Stimulated activated CD4-positive, alpha-beta T cell treated with anti-CD3 and anti-CD28 coated beads, Interleukin-12 subunit alpha, Interleukin-12 subunit beta, amount 100 ng/mL, for 4 hours (primary cell): Measurements from ENCODE around the gene CMPK2.
"Not testable (repeated sequence)": the region's sequence is repeated elsewhere in the genome, so short reads cannot be mapped to it uniquely, and the experiment has no call there.

Experiments used
- DNase-seq: peaks from one replicate; pipeline ENCODE4 v3.0.0-alpha.2; 2020

The CMPK2 gene

DNA sequence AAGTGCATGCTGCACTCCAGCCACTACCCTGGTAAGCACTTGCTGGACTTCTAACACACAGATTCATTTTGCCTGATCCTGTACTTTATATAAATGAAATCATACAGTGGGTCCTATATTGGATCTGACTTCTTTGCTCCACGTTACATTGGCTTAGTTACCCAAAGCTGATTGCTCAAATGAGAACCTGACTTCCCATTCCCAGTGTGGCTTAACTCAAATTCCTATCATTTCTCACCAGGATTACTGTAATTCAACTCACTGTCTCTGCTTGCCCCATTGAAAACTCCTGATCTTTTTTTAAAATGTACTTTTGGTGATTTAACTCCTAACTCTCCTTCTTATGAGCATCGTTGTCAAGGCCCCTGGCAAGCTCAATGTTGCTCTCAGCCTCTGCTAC, 13.3 kb upstream of the CMPK2 start:
- DNase-seq, result no peak

DNA sequence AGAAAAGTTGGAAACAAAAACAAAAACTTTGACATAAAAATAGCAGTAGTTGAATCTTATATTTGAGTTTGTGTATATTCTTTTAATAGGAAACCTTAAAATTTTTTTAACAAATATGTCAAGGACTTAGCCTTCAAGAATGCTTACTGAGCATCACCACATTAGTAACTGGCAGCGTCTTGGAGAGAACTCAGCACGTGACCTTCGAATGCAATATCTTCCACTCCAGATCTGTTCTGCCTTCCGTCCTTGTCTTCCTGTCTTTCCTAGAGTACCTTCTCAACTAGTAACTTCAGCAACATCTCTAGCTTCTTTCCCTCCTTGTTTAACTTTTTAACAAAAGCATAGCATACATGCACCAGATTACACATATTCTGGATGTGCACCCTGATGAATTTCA, 12.8 kb upstream of the CMPK2 start:
- DNase-seq, result no peak

DNA sequence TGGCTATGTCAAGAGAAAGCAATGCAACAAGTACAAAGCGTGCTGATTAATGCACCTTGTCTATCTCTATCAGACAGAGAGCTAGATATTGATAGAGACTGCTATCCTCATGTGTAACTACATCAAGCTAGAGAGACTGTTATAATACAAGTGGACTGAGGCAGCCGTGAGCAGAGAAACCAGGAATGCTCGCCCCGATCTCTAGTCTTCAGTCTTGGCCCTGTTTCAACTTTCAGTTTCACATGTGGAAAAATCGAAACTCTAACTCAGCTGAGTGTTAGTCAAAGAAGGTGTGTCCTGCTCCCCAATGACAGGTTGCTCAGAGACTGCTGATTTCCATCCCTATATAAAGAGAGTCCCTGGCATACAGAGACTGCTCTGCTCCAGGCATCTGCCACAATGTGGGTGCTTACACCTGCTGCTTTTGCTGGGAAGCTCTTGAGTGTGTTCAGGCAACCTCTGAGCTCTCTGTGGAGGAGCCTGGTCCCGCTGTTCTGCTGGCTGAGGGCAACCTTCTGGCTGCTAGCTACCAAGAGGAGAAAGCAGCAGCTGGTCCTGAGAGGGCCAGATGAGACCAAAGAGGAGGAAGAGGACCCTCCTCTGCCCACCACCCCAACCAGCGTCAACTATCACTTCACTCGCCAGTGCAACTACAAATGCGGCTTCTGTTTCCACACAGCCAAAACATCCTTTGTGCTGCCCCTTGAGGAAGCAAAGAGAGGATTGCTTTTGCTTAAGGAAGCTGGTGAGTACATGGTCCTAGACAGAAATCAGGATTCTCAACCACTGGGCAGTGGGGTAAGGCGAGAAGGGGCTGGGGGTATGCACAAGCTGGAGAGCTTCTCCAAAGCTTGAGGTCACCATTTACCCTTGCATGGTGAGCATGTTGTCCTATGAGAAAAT, 11.9 kb upstream of the CMPK2 start, which contains the start of gene RSAD2:
Gene RSAD2 (plus strand): TSS at position 376 of the 903 bp plus-strand sequence. CDS start 24 bp downstream, at position 400.
- DNase-seq, result no peak

GRCh38 chr2:6876309-6876708, 10.6 kb upstream of the CMPK2 start:
- no peak for DNase-seq

DNA sequence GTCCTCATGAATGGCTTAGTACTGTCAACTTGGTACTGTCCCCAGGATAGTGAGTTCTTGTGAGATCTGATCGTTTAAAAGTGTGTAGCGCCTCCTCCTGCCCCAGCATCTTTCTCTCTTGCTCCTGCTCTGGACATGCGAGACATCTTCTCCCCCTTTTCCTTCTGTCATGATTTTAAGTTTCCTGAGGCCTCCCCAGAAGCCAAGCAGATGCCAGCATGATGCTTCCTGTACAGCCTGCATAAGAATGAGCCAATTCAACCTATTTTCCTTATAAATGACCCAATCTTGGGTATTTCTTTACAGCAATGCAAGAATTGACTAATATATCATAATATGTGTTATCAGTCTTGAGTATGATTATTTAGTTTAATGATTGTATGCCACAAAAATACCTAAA, 8.3 kb upstream of the CMPK2 start:
- DNase-seq, result no peak

GRCh38 chr2:6872394-6872793, 6.7 kb upstream of the CMPK2 start:
- DNase-seq, result no peak

DNA sequence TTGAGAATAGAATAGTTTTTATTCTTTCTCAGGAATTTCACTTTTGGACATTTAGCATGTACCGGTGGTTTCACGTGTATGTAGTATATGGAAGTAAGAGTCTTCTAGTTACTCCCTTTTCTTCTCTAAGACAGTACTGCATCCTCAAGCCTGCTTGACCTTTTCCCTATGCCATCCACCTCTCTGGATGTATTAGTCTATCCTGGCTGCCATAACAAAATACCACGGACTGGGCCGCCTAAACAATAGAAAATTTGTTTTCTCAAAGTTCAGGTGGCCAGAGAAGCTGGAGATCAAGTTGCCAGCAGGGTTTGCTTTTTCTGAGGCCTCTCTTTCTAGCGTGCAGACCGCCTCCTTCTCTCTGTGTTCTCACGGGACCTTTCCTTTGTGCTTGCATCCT, 1.3 kb upstream of the CMPK2 start:
- DNase-seq, result no peak

- DNase-seq, result peak; percentile 31
These were observed 566 bp upstream of the CMPK2 start for GRCh38 chr2:6866275-6866671.

DNA sequence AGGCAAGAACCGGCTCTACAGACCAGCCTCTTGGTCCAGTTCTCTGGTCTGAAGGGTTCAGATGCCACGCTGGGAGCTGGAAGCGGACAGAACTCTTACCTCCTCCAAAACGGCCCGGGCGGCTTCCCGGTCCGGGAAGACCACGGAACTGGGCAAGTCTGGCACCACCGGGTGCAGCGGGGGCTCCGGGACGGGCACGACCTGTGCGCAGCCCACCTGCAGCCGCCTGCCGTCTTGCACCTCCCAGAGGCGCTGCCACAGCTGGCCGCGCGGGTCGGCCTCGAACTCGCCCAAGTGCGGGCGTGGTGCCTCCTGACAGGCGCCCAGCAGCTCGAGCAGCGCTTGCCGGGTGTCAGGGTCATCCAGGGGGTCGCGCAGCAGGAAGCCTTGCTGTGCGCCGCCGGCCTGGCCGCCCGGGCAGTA, 773 bp downstream of the CMPK2 start:
- DNase-seq, result no peak

DNA sequence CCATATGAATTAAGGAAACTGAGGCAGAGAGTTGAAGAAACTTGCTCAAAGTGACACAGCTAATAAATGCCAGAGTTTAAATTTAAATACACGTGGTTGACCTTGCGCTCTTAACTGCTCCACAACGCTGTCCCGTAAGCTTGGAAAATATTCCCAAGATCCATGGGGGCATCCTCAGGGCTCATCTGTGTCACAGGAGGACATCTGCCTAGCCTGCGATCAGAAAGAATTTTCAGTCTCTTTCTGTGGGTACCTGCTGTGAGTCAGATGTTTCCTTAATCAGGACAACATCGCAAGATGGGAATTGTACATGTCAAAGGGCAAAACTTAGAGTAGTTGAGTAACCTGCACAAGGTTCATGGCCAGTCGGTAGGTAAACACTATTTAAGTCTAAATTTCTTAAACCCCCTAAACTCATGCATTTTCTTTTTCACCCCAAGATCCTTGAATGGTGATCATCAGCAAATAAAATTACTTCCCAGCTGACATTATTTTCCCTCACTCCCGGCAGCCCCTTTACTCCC, 1.4 kb downstream of the CMPK2 start:
- DNase-seq, result no peak

DNA sequence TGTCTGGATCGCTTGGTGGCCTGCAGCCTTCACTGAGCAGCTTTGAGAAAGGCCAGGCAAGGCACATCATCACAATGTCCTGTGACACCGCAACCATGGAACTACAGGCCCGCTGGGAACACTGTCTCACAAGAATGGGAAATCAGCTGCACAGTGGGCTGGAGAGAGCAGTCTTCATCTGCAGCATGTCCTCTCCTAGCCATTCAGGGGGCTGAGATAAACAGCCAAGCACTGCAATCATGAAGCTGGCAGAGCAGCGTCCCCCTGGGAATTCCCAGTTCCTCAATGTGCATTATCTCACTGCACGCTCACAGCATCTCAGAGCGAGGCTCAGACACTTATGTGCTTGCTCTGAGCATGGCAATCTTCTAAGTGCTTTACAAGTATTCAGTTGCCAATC, 1.9 kb downstream of the CMPK2 start:
- DNase-seq, result no peak

DNA sequence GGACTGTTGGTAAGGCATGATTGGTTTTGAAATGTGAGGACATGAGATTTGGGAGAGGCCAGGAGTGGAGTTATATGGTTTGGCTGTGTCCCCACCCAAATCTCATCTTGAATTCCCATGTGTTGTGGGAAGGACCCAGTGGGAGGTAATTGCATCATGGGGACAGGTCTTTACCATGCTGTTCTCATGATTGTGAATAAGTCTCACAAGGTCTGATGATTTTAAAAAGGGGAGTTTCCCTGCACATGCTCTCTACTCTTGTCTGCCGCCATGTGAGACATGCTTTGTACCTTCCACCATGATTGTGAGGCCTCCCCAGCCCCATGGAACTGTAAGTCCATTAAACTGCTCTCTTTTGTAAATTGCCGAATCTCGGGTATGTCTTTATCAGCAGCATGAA, 5.4 kb downstream of the CMPK2 start:
- DNase-seq, result no peak

GRCh38 chr2:6858466-6859027, 7.2 kb downstream of the CMPK2 start:
- not testable (repeated sequence) for DNase-seq

DNA sequence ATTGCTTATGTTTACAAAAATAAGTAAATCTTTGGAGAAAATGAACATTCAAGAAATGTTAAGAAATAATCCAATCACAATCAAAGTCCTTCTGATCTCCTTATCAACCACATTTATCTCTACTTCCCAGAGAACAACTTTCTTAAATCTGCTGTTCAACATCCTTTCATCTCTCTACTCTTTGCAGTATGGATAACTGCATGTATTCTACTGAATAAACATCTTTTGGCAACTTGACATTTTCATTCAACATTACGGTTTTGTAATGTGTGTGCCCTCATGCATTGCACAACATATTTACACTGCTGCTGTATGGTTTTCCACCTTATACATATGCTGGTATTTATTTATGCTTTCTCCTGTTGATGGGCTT, 9.2 kb downstream of the CMPK2 start:
- DNase-seq, result no peak

DNA sequence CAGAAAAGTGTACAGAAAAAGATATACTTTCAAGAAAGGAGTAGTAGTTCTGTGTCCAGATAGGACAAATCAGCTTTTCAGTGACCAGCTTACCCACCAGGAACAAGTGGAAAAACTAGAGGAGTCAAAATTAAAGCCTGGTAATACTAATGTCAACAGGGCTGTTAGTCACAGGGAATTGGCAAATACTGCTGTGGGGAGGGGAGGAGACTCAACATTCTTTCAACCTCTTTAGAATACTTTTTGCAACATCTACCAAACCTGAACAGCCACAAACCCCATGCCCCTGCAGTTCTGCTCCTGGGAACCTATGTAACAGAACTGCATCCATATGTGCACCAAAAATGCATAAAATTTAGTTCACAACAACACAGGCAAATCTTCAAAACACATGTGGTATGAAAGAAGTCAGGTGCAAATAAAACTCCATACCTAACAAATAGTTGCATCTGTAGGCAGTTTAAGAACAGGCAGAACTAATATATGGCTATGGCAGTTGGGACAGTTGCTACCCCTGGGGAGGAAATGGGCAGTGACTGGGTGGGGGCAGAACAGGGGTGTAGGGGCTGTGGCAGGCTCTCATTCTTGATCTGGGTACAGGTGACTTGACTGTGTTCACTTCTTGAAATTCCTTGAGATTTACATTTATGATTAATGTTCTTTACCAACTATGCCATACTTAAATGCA, 9.7 kb downstream of the CMPK2 start:
- no peak for DNase-seq

GRCh38 chr2:6854416-6854815, 11.3 kb downstream of the CMPK2 start:
- no peak for DNase-seq

DNA sequence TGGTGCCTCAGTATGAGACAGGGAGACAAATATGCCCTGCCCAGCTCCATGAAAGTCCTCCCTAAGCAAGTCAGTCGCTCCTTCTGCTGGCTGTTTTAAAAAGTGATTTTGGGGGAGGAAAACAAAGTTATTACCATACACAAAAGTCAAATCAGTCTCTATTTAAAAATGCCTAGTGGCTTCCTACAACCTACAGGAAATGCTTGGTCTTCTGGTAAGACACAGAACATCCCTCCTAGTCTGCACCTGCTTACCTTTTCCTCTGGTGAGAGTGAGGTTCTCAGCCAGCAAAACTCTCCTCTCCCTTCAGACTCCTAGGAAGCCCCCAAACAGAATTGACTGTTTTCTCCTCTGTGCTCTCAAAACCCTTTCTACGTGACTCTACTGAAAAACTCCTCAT, 13.5 kb downstream of the CMPK2 start:
- no peak for DNase-seq

DNA sequence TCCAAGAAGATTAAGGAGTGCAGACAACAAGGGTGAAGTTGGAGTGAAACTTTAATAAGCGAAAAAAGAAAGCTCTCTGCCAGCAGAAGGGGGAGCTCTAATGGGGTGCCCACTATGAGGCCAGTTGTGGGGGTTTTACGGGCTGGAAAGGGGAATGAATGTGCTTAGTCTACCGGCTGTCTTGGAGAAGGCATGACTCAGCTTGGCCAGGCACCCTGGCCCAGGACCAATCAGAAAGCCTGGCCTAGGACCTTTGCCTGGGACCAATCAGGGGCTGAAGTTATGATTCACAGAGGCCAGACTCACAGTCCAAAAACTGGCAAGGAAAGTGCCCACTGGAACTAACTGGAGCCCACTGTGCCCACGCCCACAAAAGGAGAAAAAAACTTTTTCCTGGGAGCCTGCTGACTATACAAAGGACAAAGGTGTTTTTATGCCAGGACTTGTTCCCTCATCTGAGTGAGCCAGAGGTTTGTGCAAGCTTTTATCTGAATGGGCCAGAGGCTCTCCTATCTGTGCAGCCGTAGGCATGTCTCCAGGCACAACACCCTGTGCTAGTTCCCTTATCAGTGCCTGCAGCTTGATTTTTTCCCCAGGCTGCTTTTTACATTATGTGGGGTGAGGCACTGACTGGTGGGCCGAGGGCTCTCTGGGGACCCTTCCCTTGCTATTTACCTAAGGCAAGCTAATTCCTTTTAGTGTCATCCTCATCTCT, 18.6 kb downstream of the CMPK2 start:
- no peak for DNase-seq

- DNase-seq, result no peak
These were observed 19.2 kb downstream of the CMPK2 start for GRCh38 chr2:6846540-6846939.

DNA sequence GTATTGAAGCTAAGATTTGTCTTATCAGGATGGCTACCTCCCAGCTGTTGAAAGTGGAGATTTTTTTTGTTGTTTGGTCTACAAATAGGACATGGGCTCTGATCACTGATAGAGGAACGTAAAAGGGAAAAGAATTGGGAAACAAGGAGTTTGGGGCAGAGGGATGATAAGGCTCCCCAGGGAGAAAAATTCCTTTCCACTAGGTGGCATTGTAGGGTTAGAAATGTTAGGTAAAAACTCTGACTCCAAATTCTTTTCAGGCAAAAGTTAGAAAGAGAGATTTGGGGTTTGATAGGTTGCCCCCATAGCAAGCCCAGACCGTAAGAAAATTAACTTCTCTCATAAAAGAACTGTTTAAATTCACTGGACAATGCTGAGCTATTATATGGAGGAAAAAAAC, 19.8 kb downstream of the CMPK2 start:
- DNase-seq, result no peak

DNA sequence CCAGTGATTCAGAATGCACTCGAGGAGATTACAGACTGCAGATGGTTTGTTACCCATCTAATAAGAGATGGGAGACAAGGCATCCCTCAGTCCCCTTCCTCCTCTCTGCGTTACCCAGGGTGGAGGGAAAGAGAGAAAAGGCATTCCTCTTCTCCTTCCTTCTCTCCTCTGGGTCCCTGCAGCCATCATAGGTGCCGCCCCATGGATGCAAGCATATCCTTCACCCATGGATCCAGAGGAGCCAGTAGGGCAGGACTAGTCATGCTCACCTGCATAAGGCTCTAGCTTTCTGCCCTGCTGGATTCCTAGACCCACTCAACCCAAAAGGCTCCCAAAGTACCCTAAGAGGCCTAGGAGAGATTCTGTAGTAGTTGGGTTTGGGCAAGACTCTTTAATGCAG, 20.4 kb downstream of the CMPK2 start:
- DNase-seq, result no peak

GRCh38 chr2:6841537-6842287, 24.0 kb downstream of the CMPK2 start:
- DNase-seq, result no peak
